A673 (cell line): ENCODE measurements around the gene GRIN2A.

ENCODE experiments used
- EZH2 ChIP-seq: fragments of 200-600 bp; sonication (generic); IDR thresholded peaks from 2 replicates; pipeline ENCODE4 v1.6.1; 2017; ENCODE audit warnings: borderline replicate concordance, low read depth, mild to moderate bottlenecking, mixed read lengths, antibody characterized with exemption, low read length; ENCODE audit not compliant: poor library complexity, severe bottlenecking
- TF ChIP-seq, protein P1 (sequence below): fragments of 300-800, 200-600 bp; sonication (generic); conservative IDR thresholded peaks from 2 replicates; pipeline ENCODE4 v1.5.1; 2017; ENCODE audit warnings: low read depth, mild to moderate bottlenecking, antibody characterized with exemption, low read length, moderate library complexity, mixed read lengths

DNA sequence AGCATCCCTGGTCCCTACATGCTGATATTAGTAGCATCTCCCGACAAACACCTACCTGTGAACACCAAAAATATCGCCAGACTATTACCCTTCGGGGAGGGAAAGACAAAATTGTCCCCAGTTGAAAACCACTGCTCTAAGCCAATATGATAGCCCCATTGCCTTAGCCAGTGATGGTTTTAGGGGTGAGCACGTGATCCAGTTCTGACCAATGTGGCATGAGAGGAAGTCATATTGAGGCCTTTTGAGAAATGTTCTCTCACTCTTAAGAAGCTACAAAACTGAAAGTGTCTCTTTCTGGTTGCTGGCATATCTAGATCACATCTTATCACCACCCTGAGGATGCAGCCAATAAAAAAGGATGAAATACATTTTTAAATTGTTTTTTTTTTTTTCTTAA, 136.3 kb downstream of the GRIN2A start:
- TF ChIP-seq, protein P1, sequence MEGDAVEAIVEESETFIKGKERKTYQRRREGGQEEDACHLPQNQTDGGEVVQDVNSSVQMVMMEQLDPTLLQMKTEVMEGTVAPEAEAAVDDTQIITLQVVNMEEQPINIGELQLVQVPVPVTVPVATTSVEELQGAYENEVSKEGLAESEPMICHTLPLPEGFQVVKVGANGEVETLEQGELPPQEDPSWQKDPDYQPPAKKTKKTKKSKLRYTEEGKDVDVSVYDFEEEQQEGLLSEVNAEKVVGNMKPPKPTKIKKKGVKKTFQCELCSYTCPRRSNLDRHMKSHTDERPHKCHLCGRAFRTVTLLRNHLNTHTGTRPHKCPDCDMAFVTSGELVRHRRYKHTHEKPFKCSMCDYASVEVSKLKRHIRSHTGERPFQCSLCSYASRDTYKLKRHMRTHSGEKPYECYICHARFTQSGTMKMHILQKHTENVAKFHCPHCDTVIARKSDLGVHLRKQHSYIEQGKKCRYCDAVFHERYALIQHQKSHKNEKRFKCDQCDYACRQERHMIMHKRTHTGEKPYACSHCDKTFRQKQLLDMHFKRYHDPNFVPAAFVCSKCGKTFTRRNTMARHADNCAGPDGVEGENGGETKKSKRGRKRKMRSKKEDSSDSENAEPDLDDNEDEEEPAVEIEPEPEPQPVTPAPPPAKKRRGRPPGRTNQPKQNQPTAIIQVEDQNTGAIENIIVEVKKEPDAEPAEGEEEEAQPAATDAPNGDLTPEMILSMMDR = no peak
- no peak for TF ChIP-seq EZH2
